Right lobe of liver (tissue), 4 donors: Measurements from ENCODE around the gene MAP2K2.

ENCODE experiments used
- POLR2A ChIP-seq: fragments of 450-650 bp; IDR thresholded peaks from one replicate; pipeline ENCODE4 v1.6.1; 2017; ENCODE audit warnings: antibody characterized with exemption, mild to moderate bottlenecking
- TF ChIP-seq, protein P1 (sequence below), 4 donors: fragments of 200-600 bp in 3 of 4; fragments of 450-650 bp in 1 of 4; IDR thresholded peaks; one replicate each; pipeline versions ENCODE4 v1.5.1 to v1.8.0; 2016 to 2022; ENCODE audit warnings: antibody characterized with exemption in 4 of 4, mild to moderate bottlenecking in 2 of 4
- donor health status: DM: no; HTN: no; CAD: no.
- donor health status: DM: no; HTN: no; CAD: no.
- donor health status: DM: no; HTN: yes; CAD: no.

DNA sequence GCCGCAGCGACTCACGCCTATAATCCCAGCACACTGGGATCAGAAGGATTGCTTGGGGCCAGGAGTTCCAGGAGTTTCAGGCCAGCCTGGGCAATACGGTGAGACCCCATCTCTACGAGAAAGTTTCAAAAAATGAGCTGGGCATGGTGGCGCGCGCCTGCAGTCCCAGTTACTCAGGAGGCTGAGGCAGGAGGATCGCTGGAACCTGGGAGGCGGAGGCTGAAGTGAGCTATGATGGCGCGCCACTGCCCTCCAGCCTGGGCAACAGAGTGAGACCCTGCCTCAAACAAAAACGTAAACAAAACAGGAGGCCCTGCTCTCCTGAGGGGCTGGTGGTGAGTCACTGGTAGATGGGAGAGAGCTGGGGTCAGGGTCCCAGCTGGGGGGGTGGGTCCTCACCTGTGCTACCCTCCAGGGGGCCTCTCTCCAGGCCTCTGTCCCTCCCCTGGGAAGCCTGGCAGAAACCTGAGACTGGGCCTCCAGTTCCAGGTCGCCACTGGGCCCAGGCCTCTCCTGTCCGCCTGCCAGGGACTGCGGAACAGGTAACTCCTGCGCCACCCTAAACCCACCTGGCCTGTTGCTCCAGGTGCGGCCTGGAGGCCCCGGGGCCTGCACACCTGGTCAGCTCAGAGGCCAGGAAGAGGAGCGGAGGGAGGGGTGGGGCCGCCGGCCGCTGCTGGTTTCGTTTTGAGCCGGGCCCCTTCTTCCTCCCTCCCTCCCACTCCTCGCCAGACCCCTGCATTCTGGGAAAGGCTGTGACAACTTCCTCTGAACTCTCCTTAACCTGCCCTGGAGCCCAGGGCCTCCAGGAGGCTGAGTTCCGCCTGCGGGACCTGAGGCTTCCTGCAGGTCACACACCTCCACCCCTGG is 40.0 kb downstream of the MAP2K2 start:
- TF ChIP-seq, protein P1, sequence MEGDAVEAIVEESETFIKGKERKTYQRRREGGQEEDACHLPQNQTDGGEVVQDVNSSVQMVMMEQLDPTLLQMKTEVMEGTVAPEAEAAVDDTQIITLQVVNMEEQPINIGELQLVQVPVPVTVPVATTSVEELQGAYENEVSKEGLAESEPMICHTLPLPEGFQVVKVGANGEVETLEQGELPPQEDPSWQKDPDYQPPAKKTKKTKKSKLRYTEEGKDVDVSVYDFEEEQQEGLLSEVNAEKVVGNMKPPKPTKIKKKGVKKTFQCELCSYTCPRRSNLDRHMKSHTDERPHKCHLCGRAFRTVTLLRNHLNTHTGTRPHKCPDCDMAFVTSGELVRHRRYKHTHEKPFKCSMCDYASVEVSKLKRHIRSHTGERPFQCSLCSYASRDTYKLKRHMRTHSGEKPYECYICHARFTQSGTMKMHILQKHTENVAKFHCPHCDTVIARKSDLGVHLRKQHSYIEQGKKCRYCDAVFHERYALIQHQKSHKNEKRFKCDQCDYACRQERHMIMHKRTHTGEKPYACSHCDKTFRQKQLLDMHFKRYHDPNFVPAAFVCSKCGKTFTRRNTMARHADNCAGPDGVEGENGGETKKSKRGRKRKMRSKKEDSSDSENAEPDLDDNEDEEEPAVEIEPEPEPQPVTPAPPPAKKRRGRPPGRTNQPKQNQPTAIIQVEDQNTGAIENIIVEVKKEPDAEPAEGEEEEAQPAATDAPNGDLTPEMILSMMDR (IDR thresholded peaks at IDR 0.05) = no peak
- TF ChIP-seq POLR2A = no peak
